HG02870 (cell line): ENCODE results near the gene ZNF398.

Experiments used
- ATAC-seq: cut with Tn5 transposase; IDR thresholded peaks from one replicate; pipeline ENCODE4 v1.9.1; 2021; ENCODE audit warnings: mild to moderate bottlenecking, moderate library complexity; ENCODE audit not compliant: unreplicated experiment

Gene ZNF398

GRCh38 chr7:149147752-149148653 is 750 bp downstream of the ZNF398 start:
- ATAC-seq: peak; percentile 22

GRCh38 chr7:149150981-149151380 is 3.7 kb downstream of the ZNF398 start:
- no peak for ATAC-seq

GRCh38 chr7:149153346-149153745 is 6.1 kb downstream of the ZNF398 start:
- no peak for ATAC-seq

- no peak for ATAC-seq
Observed at GRCh38 chr7:149154056-149154455, 6.8 kb downstream of the ZNF398 start.

GRCh38 chr7:149156898-149157297 is 9.6 kb downstream of the ZNF398 start:
- ATAC-seq: no peak

- no peak for ATAC-seq
Observed at GRCh38 chr7:149161241-149161848, 14.1 kb downstream of the ZNF398 start.

GRCh38 chr7:149166142-149166541 is 18.9 kb downstream of the ZNF398 start:
- no peak for ATAC-seq

- ATAC-seq: no peak
Observed at GRCh38 chr7:149166630-149167352, 19.5 kb downstream of the ZNF398 start.

- no peak for ATAC-seq
Observed at GRCh38 chr7:149171892-149172533, 24.8 kb downstream of the ZNF398 start.

- no peak for ATAC-seq
Observed at GRCh38 chr7:149172534-149172920, 25.3 kb downstream of the ZNF398 start.

- ATAC-seq: no peak
Observed at GRCh38 chr7:149175150-149175549, 27.9 kb downstream of the ZNF398 start.

- no peak for ATAC-seq
Observed at GRCh38 chr7:149179241-149179640, 32.0 kb downstream of the ZNF398 start.

GRCh38 chr7:149180722-149181449 is 33.6 kb downstream of the ZNF398 start:
- no peak for ATAC-seq

GRCh38 chr7:149181450-149181790 is 34.2 kb downstream of the ZNF398 start:
- no peak for ATAC-seq

GRCh38 chr7:149184274-149184673 is 37.0 kb downstream of the ZNF398 start:
- ATAC-seq: no peak

GRCh38 chr7:149188213-149188612 is 41.0 kb downstream of the ZNF398 start:
- ATAC-seq: no peak

- ATAC-seq: no peak
Observed at GRCh38 chr7:149188637-149189259, 41.5 kb downstream of the ZNF398 start.

- ATAC-seq: no peak
Observed at GRCh38 chr7:149191851-149192250, 44.6 kb downstream of the ZNF398 start.

GRCh38 chr7:149194799-149195179 is 47.5 kb downstream of the ZNF398 start:
- no peak for ATAC-seq
